Adrenal gland (tissue), 12 donors: ENCODE results near the gene SMPD1. TPM values are rescaled to one million over a fixed set of nuclear protein-coding genes. Genes with fewer than 3 reads are reported as not detected.

Experiments
- DNase-seq, 7 donors: peaks; one replicate each; pipeline ENCODE4 v3.0.0-alpha.2; 2019 to 2020
- H3K27ac ChIP-seq, 5 donors: fragments of 200-600 bp; sonication (generic) in 4 of 5; 1 replicate in 3 of 5; 2 replicates in 2 of 5; pipeline versions ENCODE4 v1.5.1 to v1.8.0; 2016 to 2020; ENCODE audit warnings: mild to moderate bottlenecking in 1 of 5
- H3K27me3 ChIP-seq: fragments of 200-600 bp; 2 replicates; pipeline ENCODE4 v1.8.0; 2021
- H3K36me3 ChIP-seq, 2 donors: fragments of 200-600 bp; replicated peaks in 1 of 2; 1 replicate in 1 of 2; 2 replicates in 1 of 2; pipeline versions ENCODE4 v1.5.1 to v1.8.0; 2018 to 2022
- H3K4me1 ChIP-seq, 2 donors: fragments of 200-600 bp; replicated peaks in 1 of 2; 1 replicate in 1 of 2; 2 replicates in 1 of 2; pipeline versions ENCODE4 v1.5.1 to v1.8.0; 2018 to 2021
- H3K4me3 ChIP-seq, 4 donors: fragments of 200-600 bp; sonication (generic) in 3 of 4; one replicate each; pipeline ENCODE4 v1.5.1; 2016 to 2018
- H3K9me3 ChIP-seq, 3 donors: fragments of 200-600 bp; sonication (generic) in 1 of 3; replicated peaks in 1 of 3; 1 replicate in 2 of 3; 2 replicates in 1 of 3; pipeline versions ENCODE4 v1.5.1 to v1.8.0; 2016 to 2021
- CTCF ChIP-seq, 6 experiments: fragments of 450-650 bp in 4 of 6; fragments of 200-600 bp in 2 of 6; sonication (generic) in 1 of 6; IDR thresholded peaks; 1 replicate in 5 of 6; 2 replicates in 1 of 6; pipeline versions ENCODE4 v1.5.1 to v1.8.0; 2016 to 2021; ENCODE audit warnings: antibody characterized with exemption in 6 of 6, mild to moderate bottlenecking in 2 of 6, moderate library complexity in 1 of 6
- POLR2A ChIP-seq, 2 donors: fragments of 450-650 bp; IDR thresholded peaks; one replicate each; pipeline ENCODE4 v1.6.1; 2017; ENCODE audit warnings: antibody characterized with exemption in 2 of 2, mild to moderate bottlenecking in 2 of 2, moderate library complexity in 1 of 2
- WGBS, 4 donors: extraction: QIAGEN DNeasy Blood & Tissue Kit in 2 of 4; methylation state at CpG; one replicate each; pipeline versions ENCODE4 v1.1.5 to v1.1.7; 2013 to 2017; 5-methylcytosine and 5-hydroxymethylcytosine counted together
- intact Hi-C, 2 donors: fragments of 100-400 bp; cut with DNase I; formaldehyde crosslinking; loops; one replicate each; pipeline versions ENCODE4 v1.14.1 to v1.15.0; 2022 to 2023
- polyA plus RNA-seq, 3 donors: library from polyadenylated mRNA; stranded (reverse); fragments of 200-250 nt in 2 of 3; fragments of 350-450 nt in 1 of 3; fragmentation: Illumina TruSeq in 1 of 3; extraction: RNeasy Lipid Tissue Mini Kit (QIAGEN cat#74804) in 1 of 3; gene quantifications; one replicate each; pipeline ENCODE4 v1.2.3, GENCODE V29; 2013 to 2014
- total RNA-seq, 9 donors: library from RNA; depleted of rRNA in 4 of 9; stranded (reverse); fragments of >200 nt in 4 of 9; fragments of 120-200 nt in 1 of 9; fragmentation: NEBNext Ultra II Directional in 1 of 9; extraction: Animal tissue kit (Norgen Biotek cat#: 25700) in 1 of 9; gene quantifications; one replicate each; pipeline versions ENCODE4 v1.1.0 to v1.2.4, GENCODE V29; 2013 to 2023
- donor health status: healthy with polysubstance abuse.
- donor health status: Bipolar disorder and iron deficiency.
- donor health status: DM: yes; HTN: yes; CAD: no.
- donor health status: DM: no; HTN: no; CAD: no.
- donor health status: DM: no; HTN: no; CAD: no.
- donor health status: DM: yes; HTN: yes; CAD: no.

The SMPD1 gene
- total and polyA plus RNA-seq, 12 donors = 35.8 to 85.0 (median 64.9) TPM

GRCh38 chr11:6406370-6406769, 16.1 kb downstream of the SMPD1 start:
- TF ChIP-seq POLR2A (IDR thresholded peaks at IDR 0.05) (no peak), CTCF (IDR thresholded peaks at IDR 0.05) (no peak)
- 32 to 69% (median 63%) methylated on average over 2 of the region's 2 CpGs for WGBS, 4 donors
- intact Hi-C loops = no loop called here
- Histone ChIP-seq H3K4me1 (no peaks in the 10 kb centered on the region), H3K9me3 (no peaks in the 10 kb centered on the region), H3K27ac (no peak overlapping the region), H3K36me3 (peaks cover 0 to 30% of the 10 kb centered on the region in 2 donors), H3K27me3 (no peaks in the 10 kb centered on the region), H3K4me3 (no peak overlapping the region)
- no peak for DNase-seq

- DNase-seq = peak in 1 of 7 donors; percentile 39
- no peaks in the 10 kb centered on the region for H3K9me3 ChIP-seq
- 75 to 92% (median 91%) methylated on average over 9 to 23 of the region's 23 CpGs for WGBS, 4 donors
- no peak overlapping the region for H3K27ac ChIP-seq
- no peaks in the 10 kb centered on the region for H3K27me3 ChIP-seq
- no peak overlapping the region for H3K4me3 ChIP-seq
- TF ChIP-seq CTCF (IDR thresholded peaks at IDR 0.05) (no peak), POLR2A (IDR thresholded peaks at IDR 0.05) (no peak)
- intact Hi-C loops = no loop called here
- H3K4me1 ChIP-seq = no peaks in the 10 kb centered on the region
- peaks cover 0 to 20% of the 10 kb centered on the region in 2 donors for H3K36me3 ChIP-seq
Measured at GRCh38 chr11:6410695-6411430, 20.6 kb downstream of the SMPD1 start.

GRCh38 chr11:6411594-6412031, 21.3 kb downstream of the SMPD1 start:
- H3K36me3 ChIP-seq = peaks cover 0 to 20% of the 10 kb centered on the region in 2 donors
- TF ChIP-seq CTCF (IDR thresholded peaks at IDR 0.05) (no peak), POLR2A (IDR thresholded peaks at IDR 0.05) (no peak)
- peak in 1 of 7 donors; percentile 44 for DNase-seq
- H3K4me1 ChIP-seq = no peaks in the 10 kb centered on the region
- H3K9me3 ChIP-seq = no peaks in the 10 kb centered on the region
- WGBS, 4 donors = 83 to 97% (median 91%) methylated on average over 8 to 10 of the region's 10 CpGs
- no peak overlapping the region for H3K27ac ChIP-seq
- no peaks in the 10 kb centered on the region for H3K27me3 ChIP-seq
- intact Hi-C loops = no loop called here
- no peak overlapping the region for H3K4me3 ChIP-seq

GRCh38 chr11:6413791-6414201, 23.5 kb downstream of the SMPD1 start:
- no peaks in the 10 kb centered on the region for H3K9me3 ChIP-seq
- no peaks in the 10 kb centered on the region for H3K27me3 ChIP-seq
- WGBS, 4 donors = 90 to 96% (median 93%) methylated on average over 12 of the region's 12 CpGs
- H3K27ac ChIP-seq = no peak overlapping the region
- intact Hi-C loops = no loop called here
- peaks cover 6 to 7% of the 10 kb centered on the region in 2 donors for H3K4me1 ChIP-seq
- peaks cover 0 to 18% of the 10 kb centered on the region in 2 donors for H3K36me3 ChIP-seq
- TF ChIP-seq POLR2A (IDR thresholded peaks at IDR 0.05) = no peak
- TF ChIP-seq CTCF (IDR thresholded peaks at IDR 0.05) = no peak
- no peak overlapping the region for H3K4me3 ChIP-seq
- DNase-seq = peak in 1 of 7 donors; percentile 46
